ENCODE data around the gene CTSE.

The CTSE gene

GRCh38 chr1:205967554-205968335, 56.0 kb downstream of the CTSE start:
- DNase-seq = no peak

DNA sequence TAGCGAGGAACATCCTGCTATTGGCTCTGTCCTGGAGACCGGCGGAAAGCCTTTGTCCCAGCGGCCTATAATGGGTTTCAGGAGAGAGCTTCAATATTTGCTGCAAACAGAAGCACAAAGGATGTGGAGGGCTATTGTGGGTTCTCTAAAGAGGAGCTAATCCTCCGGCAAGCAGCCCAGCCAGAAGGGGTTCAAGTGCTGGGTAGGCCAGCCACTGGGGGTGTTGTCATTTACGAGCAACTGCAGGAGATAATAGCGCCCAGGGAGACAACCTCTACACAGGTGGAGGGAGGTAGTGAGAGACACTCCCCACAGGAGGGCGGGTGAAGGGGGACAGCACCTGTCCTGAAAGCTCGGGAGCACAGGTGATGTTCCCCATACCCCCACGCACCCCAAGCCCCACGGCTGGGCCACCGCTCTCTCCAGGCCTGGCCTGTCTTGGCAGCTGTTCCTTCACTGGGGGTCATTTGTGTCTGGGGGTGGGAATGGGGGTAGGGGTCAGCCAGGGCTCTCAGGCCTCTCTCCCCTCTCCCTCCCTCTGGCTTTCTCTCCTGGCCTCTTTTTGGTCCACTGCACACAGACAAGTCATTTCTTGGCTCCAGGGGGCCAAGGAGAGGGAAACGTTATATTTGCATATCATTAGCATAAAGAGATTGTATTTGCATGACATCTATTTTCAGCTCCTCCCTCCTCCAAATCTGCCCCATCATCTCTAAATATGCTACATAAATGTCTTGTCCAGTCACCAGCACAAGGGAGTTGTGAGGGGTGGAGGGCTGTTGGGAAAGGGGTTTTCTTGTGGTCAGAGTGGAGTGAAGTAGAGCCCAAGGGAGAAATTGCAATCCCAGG, 58.4 kb downstream of the CTSE start:
- no peak for DNase-seq

GRCh38 chr1:205963352-205964155, 60.1 kb downstream of the CTSE start:
- DNase-seq = no peak

GRCh38 chr1:205962821-205963221, 60.9 kb downstream of the CTSE start:
- no peak for DNase-seq

GRCh38 chr1:205961991-205962820, 61.5 kb downstream of the CTSE start:
- no peak for DNase-seq

DNA sequence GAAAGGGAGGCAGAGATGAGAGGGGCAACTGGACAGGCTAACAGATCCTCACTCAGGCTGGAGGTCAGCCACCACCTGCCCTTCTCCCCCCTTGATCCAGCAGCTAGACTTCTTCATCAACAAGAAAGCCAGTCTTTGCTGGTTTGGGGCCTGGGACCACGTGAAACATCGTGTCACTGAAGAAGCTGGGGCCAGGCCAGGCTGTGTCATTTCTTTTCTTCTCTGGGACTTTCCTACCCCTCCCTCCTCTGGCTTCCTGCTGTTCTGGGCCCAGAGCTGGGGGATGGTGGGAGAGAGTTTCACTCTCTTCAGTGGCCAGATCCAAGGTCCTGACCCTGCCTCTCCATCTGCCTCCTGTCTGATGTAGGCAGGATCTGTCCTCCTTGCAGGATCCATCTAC, 62.3 kb downstream of the CTSE start:
- no peak for DNase-seq

DNA sequence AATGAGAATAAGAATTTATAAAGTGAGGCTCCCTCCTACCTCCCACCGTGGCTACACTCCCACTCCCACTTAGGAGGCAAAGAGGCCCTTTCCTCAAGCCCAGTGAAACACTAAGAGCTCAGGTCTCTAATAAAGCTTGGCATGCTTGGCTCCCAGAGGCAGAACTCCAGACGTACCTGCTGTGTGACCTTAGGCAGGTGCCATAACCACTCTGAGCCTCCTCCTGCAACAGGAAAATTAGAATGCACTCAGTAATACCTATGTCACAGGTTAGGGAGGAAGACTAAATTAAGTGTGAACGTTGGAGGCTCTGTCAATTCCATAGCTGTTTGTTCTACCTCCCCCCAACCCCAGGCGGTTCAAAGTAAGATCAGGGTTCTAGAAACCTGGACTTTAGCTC, 63.9 kb downstream of the CTSE start:
- no peak for DNase-seq
